GM19463 (cell line): ENCODE data around the gene CHRNB4.

ENCODE experiments used
- ATAC-seq: cut with Tn5 transposase; IDR thresholded peaks from one replicate; pipeline ENCODE4 v1.9.1; 2021; ENCODE audit warnings: mild to moderate bottlenecking, moderate library complexity; ENCODE audit not compliant: unreplicated experiment

The CHRNB4 gene

GRCh38 chr15:78671626-78672211, 30.7 kb upstream of the CHRNB4 start:
- ATAC-seq: no peak

DNA sequence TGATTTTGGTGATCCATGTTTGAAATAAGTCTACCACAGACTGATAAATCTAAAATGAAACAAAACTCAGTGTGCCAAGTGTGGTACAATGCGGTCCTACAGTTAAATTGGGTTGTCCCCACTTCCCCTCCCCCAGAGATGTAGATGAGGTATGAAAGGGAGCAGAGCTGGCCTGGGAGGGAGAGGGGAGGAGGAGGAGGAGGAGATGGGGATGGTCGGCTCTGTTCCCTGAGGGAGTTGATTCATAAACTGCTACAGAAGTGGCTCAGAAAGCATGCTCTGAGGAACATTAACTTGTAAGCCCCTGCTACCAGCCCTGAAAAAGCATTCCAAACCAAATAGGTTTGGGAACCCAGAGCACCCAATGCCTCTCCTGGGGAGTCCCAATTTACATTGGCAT, 28.0 kb upstream of the CHRNB4 start:
- ATAC-seq: no peak

- ATAC-seq: no peak
Observed at GRCh38 chr15:78667578-78668236, 26.7 kb upstream of the CHRNB4 start.

- no peak for ATAC-seq
Observed at GRCh38 chr15:78666010-78666409, 25.0 kb upstream of the CHRNB4 start.

DNA sequence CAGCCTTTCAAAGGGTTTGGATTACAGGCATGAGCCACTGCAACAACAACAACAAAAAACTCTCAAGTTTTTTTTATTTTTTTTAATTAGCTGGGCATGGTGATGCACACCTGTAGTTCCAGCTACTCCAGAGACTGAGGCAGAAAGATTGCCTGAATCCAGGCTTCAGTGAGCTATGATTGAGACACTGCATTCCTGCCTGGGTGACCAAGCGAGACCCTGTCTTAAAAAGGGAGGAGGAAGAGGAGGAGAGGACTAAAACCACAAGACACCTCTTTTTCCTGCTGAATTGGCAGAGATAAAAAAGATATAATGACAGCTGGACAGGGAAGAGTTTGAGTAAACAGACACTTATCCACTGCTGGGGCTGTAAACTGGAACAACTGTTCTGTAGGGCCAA, 22.7 kb upstream of the CHRNB4 start:
- ATAC-seq: no peak

GRCh38 chr15:78662028-78662427, 21.0 kb upstream of the CHRNB4 start:
- no peak for ATAC-seq

DNA sequence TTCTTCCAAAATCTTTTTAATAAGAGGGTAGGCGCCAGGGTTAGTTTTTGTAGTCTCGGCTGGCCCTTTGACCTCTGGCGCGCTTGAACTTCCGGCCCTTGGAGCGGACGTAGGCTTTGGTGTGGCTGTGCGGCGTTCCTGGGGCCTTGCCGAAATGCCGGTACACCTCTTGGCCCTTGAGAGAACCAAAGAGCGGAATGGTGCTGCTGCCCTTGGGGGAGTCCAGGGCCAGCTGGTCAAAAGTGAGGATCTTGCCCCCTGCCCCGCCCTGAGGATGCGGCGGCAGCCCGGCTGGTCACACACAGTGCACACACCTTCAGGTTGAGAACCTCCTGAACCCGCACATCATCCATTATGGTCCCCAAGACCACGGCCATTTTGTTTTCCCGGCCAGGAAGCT, 20.0 kb upstream of the CHRNB4 start:
- no peak for ATAC-seq

GRCh38 chr15:78660584-78660983, 19.6 kb upstream of the CHRNB4 start:
- no peak for ATAC-seq

DNA sequence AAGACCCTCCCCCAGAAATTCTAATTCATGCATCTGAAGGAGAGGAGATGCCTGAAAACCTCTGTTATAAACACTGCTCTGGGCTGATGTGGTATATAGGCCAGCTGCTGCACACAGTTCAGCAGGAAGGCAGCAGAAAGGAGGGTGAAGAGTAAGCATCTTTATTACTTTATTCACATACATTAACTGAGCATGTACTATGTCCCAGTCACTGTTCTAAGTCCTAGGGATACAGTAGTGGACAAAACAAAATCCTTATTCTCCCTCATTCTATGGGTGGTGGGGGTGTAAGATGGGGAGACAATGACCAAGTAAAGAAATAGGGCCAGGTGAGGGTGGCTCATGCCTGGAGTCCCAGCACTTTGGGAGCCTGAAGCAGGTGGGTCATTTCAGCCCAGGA, 17.8 kb upstream of the CHRNB4 start:
- no peak for ATAC-seq

DNA sequence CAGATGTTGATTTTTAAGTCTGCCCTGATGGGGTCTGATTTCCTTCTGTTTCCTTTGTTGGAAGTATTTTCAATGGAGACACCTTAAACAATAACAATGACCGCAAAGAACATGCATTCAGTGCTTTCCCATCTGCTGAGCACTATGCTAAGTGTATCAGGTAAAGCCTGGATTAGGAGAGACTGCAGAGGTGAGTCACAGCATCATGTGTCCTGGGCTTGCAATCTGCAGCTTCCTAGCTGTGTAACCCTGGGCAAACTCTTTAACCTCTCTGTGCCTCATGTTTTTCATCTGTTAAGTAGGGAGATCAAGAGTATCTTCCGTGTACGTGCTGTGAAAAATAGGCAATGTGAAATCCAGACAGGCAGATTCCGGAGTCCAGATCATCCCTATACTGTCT, 13.3 kb upstream of the CHRNB4 start:
- ATAC-seq: no peak

DNA sequence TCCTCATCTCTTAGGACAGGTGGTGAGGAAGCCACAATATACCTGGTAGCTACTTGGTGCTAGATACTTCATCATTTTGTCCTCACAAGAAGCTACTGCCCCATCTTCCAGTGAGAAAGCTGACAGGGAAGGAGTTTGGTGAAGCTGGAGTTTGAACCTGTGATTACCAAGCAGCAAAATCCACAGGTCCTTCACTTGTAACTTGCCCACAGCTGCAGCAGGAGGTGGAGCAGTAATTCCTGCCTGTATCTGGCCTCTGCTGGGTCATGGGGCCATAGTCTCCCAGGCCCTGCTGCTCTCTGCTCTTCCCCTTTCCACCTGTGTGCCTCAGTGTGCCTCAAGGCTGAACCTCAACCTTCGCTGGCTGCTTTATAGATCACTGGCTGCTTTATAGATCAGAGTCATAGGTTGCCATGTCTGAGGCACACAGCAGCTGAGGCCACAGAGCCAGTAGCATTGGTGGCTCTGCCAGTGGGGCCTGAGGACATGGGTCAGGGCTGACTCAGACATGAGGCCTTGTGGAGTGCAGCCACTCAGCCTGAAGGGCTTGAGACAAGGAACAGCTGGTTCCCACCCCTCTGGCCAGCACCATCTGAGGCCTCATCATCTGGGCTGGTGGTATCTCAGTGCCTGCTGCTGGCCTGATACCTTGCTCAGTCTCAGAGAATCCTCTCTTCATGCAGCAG, 11.1 kb upstream of the CHRNB4 start:
- no peak for ATAC-seq

- ATAC-seq: no peak
Observed at GRCh38 chr15:78651007-78651406, 10.0 kb upstream of the CHRNB4 start.

DNA sequence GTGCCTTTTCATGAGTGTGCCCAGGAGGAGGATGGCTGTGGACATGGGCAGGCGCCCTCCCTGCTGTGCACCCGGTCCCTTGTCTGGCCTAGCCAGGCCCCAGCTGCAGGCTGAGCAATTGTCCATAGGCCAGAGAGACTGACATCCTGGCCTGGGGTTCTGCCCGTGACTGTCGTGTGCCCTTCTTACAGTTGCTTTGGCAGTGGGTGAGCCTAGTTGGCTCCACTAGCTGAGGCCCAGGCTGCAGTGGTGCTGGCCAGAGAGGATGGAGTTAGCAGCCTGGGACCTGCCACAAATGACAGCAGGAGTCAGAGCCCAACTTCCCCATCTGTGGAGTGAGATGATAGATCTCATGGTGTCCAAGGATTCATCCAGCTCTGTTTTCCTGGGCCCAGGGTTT, 9.0 kb upstream of the CHRNB4 start:
- no peak for ATAC-seq

GRCh38 chr15:78645009-78645408, 4.0 kb upstream of the CHRNB4 start:
- ATAC-seq: no peak

DNA sequence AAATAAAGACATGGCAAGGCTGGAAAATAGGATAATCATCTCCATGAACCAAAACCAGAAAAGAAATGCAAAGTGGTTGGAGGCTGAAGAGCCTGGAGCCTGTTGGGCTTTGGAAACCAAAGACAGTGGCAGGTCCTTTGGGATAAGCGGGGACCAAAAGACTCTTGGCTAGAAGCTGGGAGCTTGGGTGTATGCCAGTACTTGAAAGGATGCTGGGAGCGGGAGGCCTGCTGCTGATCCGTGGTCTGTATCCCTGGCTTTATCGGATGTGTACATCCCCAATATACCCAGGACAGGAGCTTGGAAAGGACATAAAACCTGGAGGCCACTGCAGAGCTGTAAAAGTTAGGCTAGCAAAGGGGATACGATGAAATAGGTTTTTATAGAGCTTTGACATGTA, 1.3 kb upstream of the CHRNB4 start:
- no peak for ATAC-seq

GRCh38 chr15:78641749-78642275, 802 bp upstream of the CHRNB4 start:
- ATAC-seq: no peak

GRCh38 chr15:78640527-78641101, 396 bp downstream of the CHRNB4 start:
- ATAC-seq: no peak

DNA sequence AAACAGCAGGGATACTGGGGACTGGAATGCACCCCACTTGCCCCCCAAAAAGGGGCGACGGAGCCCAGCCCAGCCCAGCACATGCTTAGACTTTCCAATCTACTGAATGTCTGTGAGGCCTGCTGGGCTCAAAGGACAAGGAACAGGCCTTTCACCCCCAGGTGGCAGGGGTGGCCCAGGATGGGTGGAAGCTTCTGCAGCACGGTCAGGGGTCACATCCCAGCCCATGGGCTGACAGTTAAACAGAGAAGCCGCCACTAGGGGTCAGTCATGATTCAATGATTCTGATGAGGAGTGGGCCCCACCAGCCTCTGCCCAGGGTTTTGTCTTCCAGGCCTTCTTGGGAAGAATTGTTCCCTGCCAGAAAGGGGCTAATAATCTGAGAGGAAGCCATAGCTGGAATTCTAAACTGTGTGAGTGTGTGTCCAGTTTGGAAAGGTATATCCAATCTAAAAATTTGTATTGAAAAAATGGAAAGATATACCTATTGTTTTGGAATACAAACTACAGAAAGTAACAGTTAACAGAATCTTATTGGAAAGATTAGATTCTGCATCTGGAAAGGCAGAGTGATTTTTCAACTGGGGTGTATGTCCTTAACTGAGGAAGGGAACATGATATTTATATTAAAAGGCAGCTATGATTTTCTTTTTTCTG, 2.2 kb downstream of the CHRNB4 start:
- ATAC-seq: no peak

DNA sequence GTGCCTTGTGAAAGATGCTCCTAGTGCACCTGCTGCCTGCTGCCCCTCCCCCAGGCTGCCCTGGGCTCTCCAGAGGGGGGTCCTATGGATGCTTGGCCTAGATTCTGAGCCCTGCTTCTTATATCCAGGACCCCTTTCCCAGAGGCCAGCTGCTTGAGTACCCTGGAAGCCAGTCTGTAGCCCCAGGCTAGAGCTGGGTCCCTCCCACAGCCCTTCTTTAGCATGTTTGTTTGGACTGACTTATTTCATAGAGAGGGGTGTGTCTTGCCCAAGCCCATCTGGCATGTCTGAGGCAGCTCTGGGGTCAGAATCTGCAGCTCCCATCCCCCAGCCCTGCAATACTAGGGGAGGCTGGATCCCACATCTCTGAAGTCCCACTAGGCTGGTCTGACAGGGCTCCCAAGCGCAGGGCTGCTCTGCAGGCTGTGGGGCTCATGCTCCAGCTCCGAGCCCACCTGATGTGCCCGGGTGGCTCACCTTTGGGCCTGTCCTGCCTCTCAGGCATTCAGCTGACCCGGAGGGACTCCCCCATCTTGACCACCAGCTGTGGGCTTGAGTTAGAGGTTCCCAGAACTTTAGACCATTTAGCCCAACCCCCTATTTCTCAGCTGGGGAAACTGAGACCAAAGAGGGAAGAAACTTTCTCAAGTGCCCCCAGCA, 3.1 kb downstream of the CHRNB4 start:
- no peak for ATAC-seq

- ATAC-seq: no peak
Observed at GRCh38 chr15:78636378-78636859, 4.6 kb downstream of the CHRNB4 start.

DNA sequence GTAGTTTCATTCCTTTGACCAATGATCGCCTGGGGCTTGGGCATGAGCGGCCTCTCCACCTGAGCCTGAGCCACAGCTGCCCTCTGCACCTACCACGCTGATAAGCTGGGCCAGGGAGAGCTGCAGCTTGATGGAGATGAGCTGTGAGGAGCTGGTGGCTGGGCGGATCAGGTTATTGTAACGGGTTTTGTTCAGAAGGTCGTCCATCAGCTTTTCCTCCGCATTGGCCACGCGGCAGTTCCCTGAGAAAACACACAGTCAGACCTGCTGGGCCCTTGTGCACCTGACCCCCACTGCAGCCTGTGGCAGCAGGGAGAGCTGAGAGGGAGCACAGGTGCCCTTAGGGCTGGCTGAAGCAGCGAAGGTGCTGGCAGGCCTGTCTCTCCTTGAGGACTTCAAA, 5.7 kb downstream of the CHRNB4 start:
- ATAC-seq: no peak
